Activated T-helper 2 cell treated with anti-CD3 and anti-CD28 coated beads, Interferon-gamma antibody, Interleukin-2, Interleukin-4, amounts not matched to agents 10 μg/mL and 5 μg/mL and 100 μg/mL, durations not matched to agents 14 hours and 24 hours and 36 hours (primary cell): ENCODE measurements around the gene DHCR7. TPM values are rescaled to one million over a fixed set of nuclear protein-coding genes. Genes with fewer than 3 reads are reported as not detected.
"Not testable (repeated sequence)": the region's sequence is repeated elsewhere in the genome, so short reads cannot be mapped to it uniquely, and the experiment has no call there.

Experiments
- DNase-seq: peaks from one replicate; pipeline ENCODE4 v3.0.0; 2021; ENCODE audit warnings: low spot score
- H3K27ac Mint-ChIP-seq: one replicate; pipeline ENCODE4 v1.8.0; 2021; ENCODE audit warnings: mixed read lengths
- H3K27me3 Mint-ChIP-seq: one replicate; pipeline ENCODE4 v1.8.0; 2021; ENCODE audit warnings: low read depth, mixed read lengths
- H3K36me3 Mint-ChIP-seq: one replicate; pipeline ENCODE4 v1.8.0; 2021; ENCODE audit warnings: low read depth, mixed read lengths
- H3K4me1 Mint-ChIP-seq: one replicate; pipeline ENCODE4 v1.8.0; 2021; ENCODE audit warnings: low read depth, mixed read lengths
- H3K4me3 Mint-ChIP-seq: one replicate; pipeline ENCODE4 v1.8.0; 2021; ENCODE audit warnings: low read depth, mild to moderate bottlenecking, moderate library complexity, mixed read lengths
- H3K9me3 Mint-ChIP-seq: one replicate; pipeline ENCODE4 v1.8.0; 2021; ENCODE audit warnings: mixed read lengths
- intact Hi-C: fragments of 100-400 bp; cut with micrococcal nuclease; formaldehyde crosslinking; loops from one replicate; pipeline ENCODE4 v1.15.1; 2023
- total RNA-seq: library from RNA; stranded (reverse); gene quantifications from 2 replicates; pipeline ENCODE4 v1.2.3, GENCODE V29; 2022

The DHCR7 gene
- total RNA-seq, 1 donor from 2014 or later: 129 TPM

- Mint-ChIP-seq H3K36me3 (no peaks in the 10 kb centered on the region), H3K27ac (no peak overlapping the region), H3K4me3 (no peak overlapping the region), H3K9me3 (no peaks in the 10 kb centered on the region), H3K27me3 (no peaks in the 10 kb centered on the region), H3K4me1 (peaks cover 3% of the 10 kb centered on the region)
- DNase-seq: no peak
- intact Hi-C loops: no loop called here
Observed at GRCh38 chr11:71423181-71423790, 24.9 kb downstream of the DHCR7 start.

GRCh38 chr11:71422318-71422717 lies 25.9 kb downstream of the DHCR7 start:
- H3K36me3 Mint-ChIP-seq, H3K9me3 Mint-ChIP-seq, intact Hi-C loops, H3K27ac Mint-ChIP-seq, H3K4me1 Mint-ChIP-seq, H3K4me3 Mint-ChIP-seq, DNase-seq, H3K27me3 Mint-ChIP-seq: not testable (repeated sequence)

- H3K27ac Mint-ChIP-seq: no peak overlapping the region
- H3K36me3 Mint-ChIP-seq: no peaks in the 10 kb centered on the region
- intact Hi-C loops: no loop called here
- H3K27me3 Mint-ChIP-seq: no peaks in the 10 kb centered on the region
- H3K4me3 Mint-ChIP-seq: no peak overlapping the region
- peaks cover 1% of the 10 kb centered on the region for H3K4me1 Mint-ChIP-seq
- DNase-seq: no peak
- no peaks in the 10 kb centered on the region for H3K9me3 Mint-ChIP-seq
Observed at GRCh38 chr11:71421392-71421950, 26.7 kb downstream of the DHCR7 start.

GRCh38 chr11:71420455-71421241 lies 27.5 kb downstream of the DHCR7 start:
- H3K9me3 Mint-ChIP-seq: no peaks in the 10 kb centered on the region
- intact Hi-C loops: no loop called here
- no peak overlapping the region for H3K4me3 Mint-ChIP-seq
- no peak overlapping the region for H3K27ac Mint-ChIP-seq
- H3K27me3 Mint-ChIP-seq: no peaks in the 10 kb centered on the region
- H3K36me3 Mint-ChIP-seq: no peaks in the 10 kb centered on the region
- no peaks in the 10 kb centered on the region for H3K4me1 Mint-ChIP-seq
- DNase-seq: no peak

- intact Hi-C loops: no loop called here
- Mint-ChIP-seq H3K36me3 (no peaks in the 10 kb centered on the region), H3K4me1 (no peaks in the 10 kb centered on the region), H3K4me3 (no peak overlapping the region), H3K27me3 (no peaks in the 10 kb centered on the region), H3K9me3 (no peaks in the 10 kb centered on the region), H3K27ac (no peak overlapping the region)
- no peak for DNase-seq
Observed at GRCh38 chr11:71418643-71419042, 29.6 kb downstream of the DHCR7 start.

- Mint-ChIP-seq H3K9me3 (no peaks in the 10 kb centered on the region), H3K27ac (no peak overlapping the region), H3K4me1 (no peaks in the 10 kb centered on the region), H3K4me3 (no peak overlapping the region), H3K36me3 (no peaks in the 10 kb centered on the region), H3K27me3 (no peaks in the 10 kb centered on the region)
- intact Hi-C loops: no loop called here
- DNase-seq: no peak
Observed at GRCh38 chr11:71414645-71415044, 33.5 kb downstream of the DHCR7 start.

- H3K27me3 Mint-ChIP-seq: no peaks in the 10 kb centered on the region
- no peaks in the 10 kb centered on the region for H3K4me1 Mint-ChIP-seq
- no peak overlapping the region for H3K4me3 Mint-ChIP-seq
- intact Hi-C loops: no loop called here
- no peak for DNase-seq
- H3K36me3 Mint-ChIP-seq: no peaks in the 10 kb centered on the region
- H3K9me3 Mint-ChIP-seq: no peaks in the 10 kb centered on the region
- no peak overlapping the region for H3K27ac Mint-ChIP-seq
Observed at GRCh38 chr11:71410363-71410966, 37.7 kb downstream of the DHCR7 start.

- DNase-seq: no peak
- intact Hi-C loops: no loop called here
- no peak overlapping the region for H3K27ac Mint-ChIP-seq
- no peaks in the 10 kb centered on the region for H3K27me3 Mint-ChIP-seq
- no peak overlapping the region for H3K4me3 Mint-ChIP-seq
- peaks cover 4% of the 10 kb centered on the region for H3K9me3 Mint-ChIP-seq
- no peaks in the 10 kb centered on the region for H3K4me1 Mint-ChIP-seq
- no peaks in the 10 kb centered on the region for H3K36me3 Mint-ChIP-seq
Observed at GRCh38 chr11:71408826-71409225, 39.4 kb downstream of the DHCR7 start.

GRCh38 chr11:71407356-71407755 lies 40.8 kb downstream of the DHCR7 start:
- Mint-ChIP-seq H3K27me3 (no peaks in the 10 kb centered on the region), H3K4me1 (no peaks in the 10 kb centered on the region), H3K4me3 (no peak overlapping the region), H3K27ac (no peak overlapping the region), H3K36me3 (no peaks in the 10 kb centered on the region), H3K9me3 (peaks cover 7% of the 10 kb centered on the region)
- intact Hi-C loops: no loop called here
- no peak for DNase-seq

- Mint-ChIP-seq H3K4me1 (no peaks in the 10 kb centered on the region), H3K36me3 (no peaks in the 10 kb centered on the region)
Observed at GRCh38 chr11:71406681-71407080, 41.5 kb downstream of the DHCR7 start.

GRCh38 chr11:71404209-71404608 lies 44.0 kb downstream of the DHCR7 start:
- Mint-ChIP-seq H3K4me1 (no peaks in the 10 kb centered on the region), H3K27ac (no peak overlapping the region), H3K27me3 (no peaks in the 10 kb centered on the region), H3K36me3 (no peaks in the 10 kb centered on the region), H3K9me3 (peaks cover 7% of the 10 kb centered on the region), H3K4me3 (no peak overlapping the region)
- intact Hi-C loops: no loop called here
- DNase-seq: no peak

More at GRCh38 chr11:71406681-71407080, 41.5 kb downstream of the DHCR7 start:
- Mint-ChIP-seq H3K9me3 (peaks cover 7% of the 10 kb centered on the region), H3K27ac (no peak overlapping the region), H3K27me3 (no peaks in the 10 kb centered on the region), H3K4me3 (no peak overlapping the region)
- no peak for DNase-seq
- intact Hi-C loops: no loop called here

- Mint-ChIP-seq H3K27ac (no peak overlapping the region), H3K4me1 (no peaks in the 10 kb centered on the region), H3K4me3 (no peak overlapping the region), H3K9me3 (peaks cover 7% of the 10 kb centered on the region), H3K36me3 (no peaks in the 10 kb centered on the region), H3K27me3 (no peaks in the 10 kb centered on the region)
- no peak for DNase-seq
- intact Hi-C loops: no loop called here
Observed at GRCh38 chr11:71402878-71403277, 45.3 kb downstream of the DHCR7 start.

GRCh38 chr11:71400216-71400615 lies 48.0 kb downstream of the DHCR7 start:
- no peak overlapping the region for H3K4me3 Mint-ChIP-seq
- no peaks in the 10 kb centered on the region for H3K36me3 Mint-ChIP-seq
- peaks cover 7% of the 10 kb centered on the region for H3K9me3 Mint-ChIP-seq

More at GRCh38 chr11:71400216-71400615, 48.0 kb downstream of the DHCR7 start:
- Mint-ChIP-seq H3K27me3 (no peaks in the 10 kb centered on the region), H3K4me1 (no peaks in the 10 kb centered on the region), H3K27ac (no peak overlapping the region)
- DNase-seq: no peak
- intact Hi-C loops: no loop called here
